Amygdala (tissue), 56 donors: ENCODE data around the gene WFDC12.
"Not testable (repeated sequence)": the region's sequence is repeated elsewhere in the genome, so short reads cannot be mapped to it uniquely, and the experiment has no call there.

Source experiments
- DNase-seq, 56 donors: peaks; one replicate each; lab custom pipeline; 2025; lab: John Stamatoyannopoulos, UW

The WFDC12 gene

GRCh38 chr20:45124365-45124764 is at the start of gene WFDC12:
TSS of gene WFDC12 (minus strand) at chr20:45124465. CDS start at chr20:45124447, 18 bp downstream.
- DNase-seq = no peak

- no peak for DNase-seq
Observed at GRCh38 chr20:45173522-45173921, 49.3 kb upstream of the WFDC12 start.

GRCh38 chr20:45164906-45165305 is 40.6 kb upstream of the WFDC12 start:
- DNase-seq = no peak

GRCh38 chr20:45163083-45163803 is 39.0 kb upstream of the WFDC12 start:
- no peak for DNase-seq

GRCh38 chr20:45157962-45158361 is 33.7 kb upstream of the WFDC12 start:
- DNase-seq = peak in 1 of 56 donors; percentile 4

- no peak for DNase-seq
Observed at GRCh38 chr20:45156713-45157112, 32.4 kb upstream of the WFDC12 start.

GRCh38 chr20:45154794-45155193 is 30.5 kb upstream of the WFDC12 start:
- DNase-seq = not testable (repeated sequence)

GRCh38 chr20:45154183-45154582 is 29.9 kb upstream of the WFDC12 start:
- DNase-seq = no peak

- peak in 11 of 56 donors; percentile 1 to 67 (median 9) for DNase-seq
Observed at GRCh38 chr20:45153752-45154151, 29.5 kb upstream of the WFDC12 start.

- no peak for DNase-seq
Observed at GRCh38 chr20:45153147-45153546, 28.9 kb upstream of the WFDC12 start.

- DNase-seq = no peak
Observed at GRCh38 chr20:45152405-45152804, 28.1 kb upstream of the WFDC12 start.

- DNase-seq = no peak
Observed at GRCh38 chr20:45149062-45149461, 24.8 kb upstream of the WFDC12 start.

- DNase-seq = no peak
Observed at GRCh38 chr20:45140836-45141235, 16.6 kb upstream of the WFDC12 start.

- not testable (repeated sequence) for DNase-seq
Observed at GRCh38 chr20:45139733-45140375, 15.6 kb upstream of the WFDC12 start.

- DNase-seq = peak in 4 of 56 donors; percentile 1 to 18 (median 2)
Observed at GRCh38 chr20:45138561-45139300, 14.5 kb upstream of the WFDC12 start.

GRCh38 chr20:45136911-45137310 is 12.6 kb upstream of the WFDC12 start:
- DNase-seq = no peak

GRCh38 chr20:45128099-45128498 is 3.8 kb upstream of the WFDC12 start:
- no peak for DNase-seq

- DNase-seq = no peak
Observed at GRCh38 chr20:45121388-45121787, 2.9 kb downstream of the WFDC12 start.

GRCh38 chr20:45119556-45120266 is 4.6 kb downstream of the WFDC12 start:
- DNase-seq = no peak

GRCh38 chr20:45118028-45118427 is 6.2 kb downstream of the WFDC12 start:
- DNase-seq = no peak

GRCh38 chr20:45117581-45117980 is 6.7 kb downstream of the WFDC12 start:
- no peak for DNase-seq
